Panc1 (cell line): ENCODE data around the gene COIL. TPM values are rescaled to one million over a fixed set of nuclear protein-coding genes. Genes with fewer than 3 reads are reported as not detected.

ENCODE experiments used
- ATAC-seq: fragments of 200-7000 bp; cut with Tn5 transposase; 2 replicates; pipeline ENCODE4 v1.9.1; 2020; ENCODE audit warnings: mild to moderate bottlenecking, moderate library complexity
- BruUV-seq: library from RNA; stranded (reverse); fragments of 400-500 nt; replicated peaks from 2 replicates; lab custom pipeline; 2021; lab: Mats Ljungman, UMichigan
- CTCF ChIA-PET: fragments of 300-600 bp; sonication (Branson Sonifier 250); formaldehyde crosslinking; loops from one replicate; lab custom pipeline; 2022; ENCODE audit warnings: antibody characterized with exemption; lab: Charles Lee
- POLR2A ChIA-PET: fragments of 300-600 bp; sonication (Branson Sonifier 250); formaldehyde crosslinking; loops from one replicate; lab custom pipeline; 2022; ENCODE audit warnings: antibody characterized with exemption; lab: Charles Lee
- DNase-seq: peaks from one replicate; pipeline ENCODE4 v3.0.0-alpha.2; 2010; ENCODE audit warnings: low read depth, low spot score
- H3K27ac ChIP-seq: 2 replicates; pipeline ENCODE4 v1.5.1; 2011; ENCODE audit warnings: mild to moderate bottlenecking, low read length, inconsistent platforms
- H3K27me3 ChIP-seq: fragments of 200-500 bp; sonication (Bioruptor generic); 2 replicates; pipeline ENCODE4 v1.6.0; 2014; ENCODE audit warnings: low read length, inconsistent platforms; ENCODE audit not compliant: control insufficient read depth, insufficient read depth
- H3K36me3 ChIP-seq: fragments of 200-500 bp; sonication (Bioruptor generic); 2 replicates; pipeline ENCODE4 v1.5.1; 2014; ENCODE audit warnings: inconsistent platforms, mild to moderate bottlenecking, low read length, moderate library complexity; ENCODE audit not compliant: control insufficient read depth, insufficient read depth
- H3K4me1 ChIP-seq: 2 replicates; pipeline ENCODE4 v1.5.1; 2011; ENCODE audit warnings: inconsistent platforms, mild to moderate bottlenecking, low read length, moderate library complexity; ENCODE audit not compliant: control insufficient read depth, insufficient read depth
- H3K4me3 ChIP-seq, 2 experiments: 2 replicates each; pipeline ENCODE4 v1.5.1; 2011 to 2012; ENCODE audit warnings: low read depth in 2 of 2, low read length in 2 of 2, mild to moderate bottlenecking in 2 of 2, inconsistent platforms in 1 of 2, moderate library complexity in 1 of 2
- H3K9me3 ChIP-seq: fragments of 200-500 bp; sonication (Bioruptor generic); 2 replicates; pipeline ENCODE4 v1.5.1; 2014; ENCODE audit warnings: low read depth, mild to moderate bottlenecking, inconsistent platforms, low read length, moderate library complexity; ENCODE audit not compliant: control insufficient read depth, insufficient read depth
- CTCF ChIP-seq: fragments of 450-650 bp; IDR thresholded peaks from 2 replicates; pipeline ENCODE4 v1.5.1; 2017; ENCODE audit warnings: mild to moderate bottlenecking
- POLR2AphosphoS5 ChIP-seq: IDR thresholded peaks from 2 replicates; pipeline ENCODE4 v1.6.1; 2012; ENCODE audit warnings: mild to moderate bottlenecking, low read depth, low read length, moderate library complexity
- REST ChIP-seq, 2 experiments: IDR thresholded peaks; 2 replicates each; pipeline ENCODE4 v1.6.1; 2011 to 2012; ENCODE audit warnings: low read depth in 2 of 2, control low read depth in 1 of 2, low read length in 1 of 2, mild to moderate bottlenecking in 1 of 2, moderate library complexity in 1 of 2; ENCODE audit not compliant: insufficient read depth in 1 of 2
- SIN3A ChIP-seq: IDR thresholded peaks from 2 replicates; pipeline ENCODE4 v1.6.1; 2012; ENCODE audit warnings: low read depth, mild to moderate bottlenecking, low read length, moderate library complexity, borderline replicate concordance; ENCODE audit not compliant: insufficient read depth
- TCF7L2 ChIP-seq: IDR thresholded peaks from 2 replicates; pipeline ENCODE4 v1.6.1; 2011; ENCODE audit warnings: mild to moderate bottlenecking, low read depth, low read length, inconsistent platforms
- in situ Hi-C: cut with HindIII; loops from 2 replicates; pipeline ENCODE4 v1.10.0; 2016; ENCODE audit warnings: low sequenced_read_pairs, low pct_unique_long_range_greater_than_20kb
- intact Hi-C: fragments of 100-400 bp; cut with micrococcal nuclease; formaldehyde crosslinking; loops from one replicate; pipeline ENCODE4 v1.10.0; 2022; ENCODE audit not compliant: unreplicated experiment
- total RNA-seq: library from RNA; stranded (reverse); gene quantifications from one replicate; pipeline ENCODE4 v1.2.1, GENCODE V29; 2021; ENCODE audit not compliant: unreplicated experiment

COIL gene
- total RNA-seq, 1 experiment from 2014 or later: 32.9 TPM

GRCh38 chr17:56936697-56937322 lies 24.0 kb downstream of the COIL start:
- CTCF ChIA-PET: no interaction called here
- Histone ChIP-seq H3K4me1 (peaks cover 7% of the 10 kb centered on the region), H3K36me3 (peaks cover 8% of the 10 kb centered on the region; the same call in 1 of the 2 replicates), H3K27ac (no peak overlapping the region), H3K27me3 (no peaks in the 10 kb centered on the region), H3K9me3 (no peaks in the 10 kb centered on the region), H3K4me3 (no peak overlapping the region)
- intact Hi-C loops: no loop called here
- TF ChIP-seq TCF7L2: no peak
- no peak for TF ChIP-seq REST (IDR thresholded peaks at IDR 0.05; ENCODE audit: insufficient read depth in 1 of 2, low read depth in 2 of 2, low read length in 1 of 2)
- no peak for TF ChIP-seq SIN3A
- TF ChIP-seq CTCF: no peak
- no peak for TF ChIP-seq POLR2AphosphoS5
- POLR2A ChIA-PET: no interaction called here
- ATAC-seq (no peak), DNase-seq (no peak)
- in situ Hi-C loops: no loop called here
- no TSS peak for BruUV-seq

GRCh38 chr17:56935461-56935860 lies 25.4 kb downstream of the COIL start:
- intact Hi-C loops: no loop called here
- ATAC-seq: no peak
- ChIA-PET POLR2A (no interaction called here), CTCF (no interaction called here)
- Histone ChIP-seq H3K4me3 (no peak overlapping the region), H3K9me3 (peaks cover 8% of the 10 kb centered on the region; the same call in 1 of the 2 replicates), H3K27ac (no peak overlapping the region), H3K36me3 (peaks cover 4% of the 10 kb centered on the region; the same call in 1 of the 2 replicates), H3K4me1 (peaks cover 7% of the 10 kb centered on the region), H3K27me3 (no peaks in the 10 kb centered on the region)
- in situ Hi-C loops: no loop called here
- DNase-seq: no peak
- no TSS peak for BruUV-seq
- TF ChIP-seq TCF7L2 (no peak), POLR2AphosphoS5 (no peak), CTCF (no peak), SIN3A (no peak), REST (IDR thresholded peaks at IDR 0.05; ENCODE audit: insufficient read depth in 1 of 2, low read depth in 2 of 2, low read length in 1 of 2) (no peak)
